K562 (cell line): ENCODE measurements around the gene POLD4. TPM values are rescaled to one million over a fixed set of nuclear protein-coding genes. Genes with fewer than 3 reads are reported as not detected.
A peak's percentile ranks its signal among the peaks of the same experiment; 100 is the strongest.

Experiments
- BRF2 ChIP-seq: IDR thresholded peaks from 3 replicates; pipeline ENCODE4 v1.6.1; 2011; ENCODE audit warnings: borderline replicate concordance, mild to moderate bottlenecking; ENCODE audit not compliant: insufficient read length, insufficient read depth
- CBX3 ChIP-seq, 2 experiments: IDR thresholded peaks; 1 replicate in 1 of 2; 2 replicates in 1 of 2; pipeline ENCODE4 v1.6.1; 2012; ENCODE audit warnings: inconsistent platforms in 2 of 2, low read length in 2 of 2, borderline replicate concordance in 1 of 2, control low read depth in 1 of 2
- MAZ ChIP-seq, 2 experiments: fragments of 450-650 bp in 1 of 2; sonication (generic) in 1 of 2; formaldehyde crosslinking; IDR thresholded peaks in 1 of 2; conservative IDR thresholded peaks in 1 of 2; 2 replicates each; pipeline versions ENCODE4 v1.4.0 to v1.5.0; 2020; ENCODE audit warnings: mild to moderate bottlenecking in 1 of 2, missing genetic modification reagents in 1 of 2
- MCM7 ChIP-seq, 2 experiments: fragments of 450-650 bp; IDR thresholded peaks; 2 replicates each; pipeline ENCODE4 v1.6.1; 2016 to 2018
- NR3C1 ChIP-seq: sonication (generic); formaldehyde crosslinking; IDR thresholded peaks from 2 replicates; pipeline ENCODE4 v1.8.1; 2022; ENCODE audit warnings: missing genetic modification reagents
- RB1 ChIP-seq: fragments of 450-650 bp; IDR thresholded peaks from 2 replicates; pipeline ENCODE4 v1.6.1; 2017; ENCODE audit warnings: low read depth, mild to moderate bottlenecking
- THRA ChIP-seq: fragments of 450-650 bp; IDR thresholded peaks from 2 replicates; pipeline ENCODE4 v1.6.1; 2017; ENCODE audit warnings: mild to moderate bottlenecking, moderate library complexity
- TSHZ1 ChIP-seq: fragments of 250-450 bp; sonication (Bioruptor Pico); IDR thresholded peaks from 2 replicates; pipeline ENCODE4 v1.4.0; 2020; ENCODE audit warnings: mild to moderate bottlenecking, moderate library complexity
- ZNF263 ChIP-seq: sonication (generic); formaldehyde crosslinking; IDR thresholded peaks from 2 replicates; pipeline ENCODE4 v1.8.0; 2022; ENCODE audit warnings: mild to moderate bottlenecking, missing genetic modification reagents, borderline replicate concordance
- ZNF282 ChIP-seq: sonication (generic); formaldehyde crosslinking; IDR thresholded peaks from 2 replicates; pipeline ENCODE4 v1.8.1; 2023; ENCODE audit warnings: missing genetic modification reagents
- ZNF395 ChIP-seq: fragments of 200-800 bp; sonication (Bioruptor generic); IDR thresholded peaks from 2 replicates; pipeline ENCODE4 v1.6.1; 2017; ENCODE audit warnings: missing genetic modification characterization, missing compliant biosample characterization
- ZNF561 ChIP-seq: fragments of 450-650 bp; formaldehyde crosslinking; conservative IDR thresholded peaks from 2 replicates; pipeline ENCODE4 v1.4.0; 2020; ENCODE audit warnings: mild to moderate bottlenecking, moderate library complexity
- polyA plus RNA-seq, 8 experiments: library from polyadenylated mRNA; depleted of rRNA in 4 of 8; stranded (reverse) in 5 of 8; unstranded in 3 of 8; fragments of >200 nt; fragmentation: Nextera tagmentation in 2 of 8; fragmentation: Illumina TruSeq in 1 of 8; extraction: Ambion mirVana in 2 of 8; extraction: Trizol in 1 of 8; gene quantifications; 2 replicates each; pipeline versions ENCODE4 v1.2.1 to v1.2.3, GENCODE V29; 2011 to 2014; ENCODE audit warnings: inconsistent platforms in 1 of 8, missing spikeins in 1 of 8
- total RNA-seq, 7 experiments: library from RNA; depleted of rRNA in 6 of 7; stranded (reverse); fragments of >200 nt in 6 of 7; fragmentation: Illumina TruSeq in 2 of 7; extraction: Trizol in 2 of 7; gene quantifications; 2 replicates each; pipeline versions ENCODE4 v1.2.1 to v1.2.3, GENCODE V29; 2011 to 2021; ENCODE audit warnings: low replicate concordance in 1 of 7

POLD4 gene
- total and polyA plus RNA-seq, 9 of the 15 experiments (the other 6 are each of a cell fraction or from before 2014, with no cell fraction given) = 5.8 to 64.5 (median 18.3) TPM

- TF ChIP-seq CBX3 (IDR thresholded peaks at IDR 0.05; ENCODE audit: borderline replicate concordance in 1 of 2, low read length in 2 of 2) (peak in 1 of 2 experiments; percentile 83; a peak in 2 of 3 replicates), THRA (no peak), TSHZ1 (no peak), NR3C1 (CRISPR knock-in tag) (peak; percentile 88), ZNF395 (CRISPR knock-in tag) (no peak), RB1 (peak; percentile 88), MCM7 (IDR thresholded peaks at IDR 0.05) (no peak), ZNF263 (CRISPR knock-in tag) (no peak), ZNF282 (CRISPR knock-in tag) (peak; percentile 68; the same call in 1 of the 2 replicates), ZNF561 (CRISPR knock-in tag) (no peak), BRF2 (no peak), MAZ (CRISPR knock-in tag; conservative IDR thresholded peaks at IDR 0.05 in 1 of 2, IDR thresholded peaks at IDR 0.05 in 1 of 2) (peak; percentile 69 to 78)
Observed at GRCh38 chr11:67391304-67392182, 38.2 kb upstream of the POLD4 start, which contains the start of gene RAD9A (continued).
